ENCODE results near the gene NPTXR. TPM values are rescaled to one million over a fixed set of nuclear protein-coding genes. Genes with fewer than 3 reads are reported as not detected.
"Not testable (repeated sequence)": the region's sequence is repeated elsewhere in the genome, so short reads cannot be mapped to it uniquely, and the experiment has no call there.

The NPTXR gene
- total and polyA plus RNA-seq, 2 donors (not counting 3 experiments of a cell fraction or from before 2014, with no cell fraction given) = 0.37 to 0.73 TPM

- no TSS peak for BruUV-seq (replicated peaks)
- Histone ChIP-seq H3K4me2 (ENCODE audit: insufficient read depth, low read length) (no peak overlapping the region), H4K20me1 (replicated peaks; ENCODE audit: control insufficient read depth, extremely low read depth, insufficient read depth, low read length) (no peaks in the 10 kb centered on the region), H3K27me3 (ENCODE audit: control insufficient read depth in 2 of 2, insufficient read depth in 2 of 2, low read length in 2 of 2) (peaks cover 5 to 16% of the 10 kb centered on the region in 2 experiments), H3K36me3 (ENCODE audit: control insufficient read depth in 2 of 2, extremely low read depth in 1 of 2, insufficient read depth in 2 of 2, low read length in 2 of 2) (no peaks in the 10 kb centered on the region), H3K27ac (ENCODE audit: insufficient read depth, low read depth, low read length) (no peak overlapping the region), H3K4me3 (replicated peaks in 1 of 3; ENCODE audit: insufficient read depth in 1 of 3, low read depth in 1 of 3, low read length in 3 of 3) (no peak overlapping the region), H3K9me1 (replicated peaks; ENCODE audit: control insufficient read depth, extremely low read depth, insufficient read depth, low read length) (no peaks in the 10 kb centered on the region), H3K4me1 (ENCODE audit: control insufficient read depth, extremely low read depth, insufficient read depth, low read length) (no peaks in the 10 kb centered on the region), H2AFZ (ENCODE audit: low read depth, low read length) (no peak overlapping the region), H3K79me2 (ENCODE audit: control insufficient read depth, insufficient read depth, low read length) (no peaks in the 10 kb centered on the region), H3K9ac (replicated peaks; ENCODE audit: extremely low read depth, insufficient read depth, low read length) (no peak overlapping the region), H3K9me3 (replicated peaks; ENCODE audit: control insufficient read depth, insufficient read depth, low read length) (no peaks in the 10 kb centered on the region)
- TF ChIP-seq JUN (IDR thresholded peaks at IDR 0.05; ENCODE audit: borderline replicate concordance, insufficient read depth, insufficient read length, low read depth) (no peak), GATA2 (IDR thresholded peaks at IDR 0.05; ENCODE audit: insufficient read depth, insufficient read length, low read depth, low read length) (no peak), MAX (IDR thresholded peaks at IDR 0.05; ENCODE audit: insufficient read depth, insufficient read length) (no peak), POLR2A (IDR thresholded peaks at IDR 0.05; ENCODE audit: low read depth, low read length) (no peak), CTCF (IDR thresholded peaks at IDR 0.05; ENCODE audit: extremely low read depth in 1 of 2, insufficient read depth in 1 of 2, low read depth in 1 of 2, low read length in 2 of 2) (no peak), MYC (IDR thresholded peaks at IDR 0.05; ENCODE audit: low read depth, low read length) (no peak), FOS (IDR thresholded peaks at IDR 0.05; ENCODE audit: borderline replicate concordance, insufficient read depth, low read length) (no peak), POLR2AphosphoS5 (IDR thresholded peaks at IDR 0.05; ENCODE audit: insufficient read depth, low read depth, low read length) (no peak), EZH2 (IDR thresholded peaks at IDR 0.05; ENCODE audit: borderline replicate concordance, low read depth, low read length, severe bottlenecking) (no peak)
- FAIRE-seq (no peak), DNase-seq (ENCODE audit: low read depth, low spot score) (no peak)
- CTCF ChIA-PET = interaction anchor here (1.3 to 1.5 kb wide), 2 partner anchors 12 to 42 kb away, joined by 3 to 5 read pairs; no protein-coding TSS in a partner anchor
- intact Hi-C loops (cut with micrococcal nuclease) (no loop called here), dilution Hi-C loops (cut with MboI; ENCODE audit: extremely low pct_ligation_motif_present, low sequenced_read_pairs) (no loop called here)
- POLR2A ChIA-PET = no interaction called here
These were observed 32.6 kb downstream of the NPTXR start for GRCh38 chr22:38811241-38811640.

GRCh38 chr22:38805041-38805593, 38.7 kb downstream of the NPTXR start:
- H3K36me3 ChIP-seq (ENCODE audit: control insufficient read depth in 2 of 2, extremely low read depth in 1 of 2, insufficient read depth in 2 of 2, low read length in 2 of 2); H3K79me2 ChIP-seq (ENCODE audit: control insufficient read depth, insufficient read depth, low read length); H3K27ac ChIP-seq (ENCODE audit: insufficient read depth, low read depth, low read length); dilution Hi-C loops (cut with MboI; ENCODE audit: extremely low pct_ligation_motif_present, low sequenced_read_pairs); H4K20me1 ChIP-seq (replicated peaks; ENCODE audit: control insufficient read depth, extremely low read depth, insufficient read depth, low read length); H2AFZ ChIP-seq (ENCODE audit: low read depth, low read length); POLR2A ChIA-PET; H3K9ac ChIP-seq (replicated peaks; ENCODE audit: extremely low read depth, insufficient read depth, low read length); H3K9me1 ChIP-seq (replicated peaks; ENCODE audit: control insufficient read depth, extremely low read depth, insufficient read depth, low read length); H3K9me3 ChIP-seq (replicated peaks; ENCODE audit: control insufficient read depth, insufficient read depth, low read length); intact Hi-C loops (cut with micrococcal nuclease); H3K4me2 ChIP-seq (ENCODE audit: insufficient read depth, low read length); H3K4me1 ChIP-seq (ENCODE audit: control insufficient read depth, extremely low read depth, insufficient read depth, low read length); BruUV-seq (replicated peaks); FAIRE-seq; DNase-seq (ENCODE audit: low read depth, low spot score); H3K4me3 ChIP-seq (replicated peaks in 1 of 3; ENCODE audit: insufficient read depth in 1 of 3, low read depth in 1 of 3, low read length in 3 of 3): not testable (repeated sequence)
- peaks cover 10 to 17% of the 10 kb centered on the region in 2 experiments for H3K27me3 ChIP-seq (ENCODE audit: control insufficient read depth in 2 of 2, insufficient read depth in 2 of 2, low read length in 2 of 2)
- CTCF ChIA-PET = interaction anchor here (1.2 kb wide), 1 partner anchor 36 kb away, joined by 4 read pairs; no protein-coding TSS in a partner anchor
